ENCODE measurements around the gene WWC1. TPM values are rescaled to one million over a fixed set of nuclear protein-coding genes. Genes with fewer than 3 reads are reported as not detected.

Gene WWC1
- total RNA-seq, 1 experiment from 2014 or later = 108 TPM

GRCh38 chr5:168413596-168413995 lies 122.2 kb downstream of the WWC1 start:
- Histone ChIP-seq H3K4me3 (ENCODE audit: low read depth, low read length) (no peak overlapping the region), H3K4me1 (0 out of 2 replicates have a peak, but pooled peaks cover 4% of the 10 kb centered on the region), H3K36me3 (ENCODE audit: control insufficient read depth, insufficient read depth, low read length) (peaks cover 3% of the 10 kb centered on the region; the same call in 1 of the 2 replicates), H3K27me3 (replicated peaks; ENCODE audit: control insufficient read depth, insufficient read depth, low read length) (no peaks in the 10 kb centered on the region), H3K9me3 (no peaks in the 10 kb centered on the region)
- intact Hi-C loops (cut with micrococcal nuclease; ENCODE audit: unreplicated experiment) = no loop called here
- Mint-ChIP-seq H3K27me3 (ENCODE audit: insufficient read depth, unreplicated experiment) (no peaks in the 10 kb centered on the region), H3K4me3 (ENCODE audit: unreplicated experiment) (no peak overlapping the region), H3K27ac (ENCODE audit: unreplicated experiment) (no peak overlapping the region), H3K9me3 (ENCODE audit: unreplicated experiment) (no peaks in the 10 kb centered on the region), H3K4me1 (ENCODE audit: low read depth, unreplicated experiment) (no peaks in the 10 kb centered on the region), H3K36me3 (ENCODE audit: insufficient read depth, unreplicated experiment) (peaks cover 96% of the 10 kb centered on the region)
- no TSS peak for BruUV-seq (replicated peaks)
- ChIA-PET CTCF (no interaction called here), POLR2A (no interaction called here)
- TF ChIP-seq, protein P1, sequence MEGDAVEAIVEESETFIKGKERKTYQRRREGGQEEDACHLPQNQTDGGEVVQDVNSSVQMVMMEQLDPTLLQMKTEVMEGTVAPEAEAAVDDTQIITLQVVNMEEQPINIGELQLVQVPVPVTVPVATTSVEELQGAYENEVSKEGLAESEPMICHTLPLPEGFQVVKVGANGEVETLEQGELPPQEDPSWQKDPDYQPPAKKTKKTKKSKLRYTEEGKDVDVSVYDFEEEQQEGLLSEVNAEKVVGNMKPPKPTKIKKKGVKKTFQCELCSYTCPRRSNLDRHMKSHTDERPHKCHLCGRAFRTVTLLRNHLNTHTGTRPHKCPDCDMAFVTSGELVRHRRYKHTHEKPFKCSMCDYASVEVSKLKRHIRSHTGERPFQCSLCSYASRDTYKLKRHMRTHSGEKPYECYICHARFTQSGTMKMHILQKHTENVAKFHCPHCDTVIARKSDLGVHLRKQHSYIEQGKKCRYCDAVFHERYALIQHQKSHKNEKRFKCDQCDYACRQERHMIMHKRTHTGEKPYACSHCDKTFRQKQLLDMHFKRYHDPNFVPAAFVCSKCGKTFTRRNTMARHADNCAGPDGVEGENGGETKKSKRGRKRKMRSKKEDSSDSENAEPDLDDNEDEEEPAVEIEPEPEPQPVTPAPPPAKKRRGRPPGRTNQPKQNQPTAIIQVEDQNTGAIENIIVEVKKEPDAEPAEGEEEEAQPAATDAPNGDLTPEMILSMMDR (IDR thresholded peaks at IDR 0.05; ENCODE audit: insufficient read depth in 1 of 2, low read depth in 1 of 2, low read length in 1 of 2, severe bottlenecking in 1 of 2, unreplicated experiment in 1 of 2) = no peak
- DNase-seq = no peak

DNA sequence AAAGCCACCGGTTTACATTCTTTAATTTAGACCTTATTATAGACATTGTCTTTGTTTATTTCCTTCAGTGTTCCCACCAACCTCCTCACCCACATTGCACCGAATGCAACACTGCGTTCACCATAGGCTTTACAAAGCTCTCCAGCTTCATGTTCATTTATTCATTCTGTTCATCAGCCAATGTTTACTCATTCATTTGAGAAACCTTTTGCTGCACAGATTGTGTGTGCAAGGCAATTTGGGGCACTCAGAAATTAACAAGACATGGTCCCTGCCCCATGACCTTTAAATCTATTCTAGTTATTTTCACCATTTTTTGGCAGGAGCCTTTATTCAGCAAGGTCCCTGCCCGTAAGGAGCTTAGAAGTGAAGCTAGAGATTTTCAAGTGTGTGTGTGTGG lies 124.0 kb downstream of the WWC1 start:
- intact Hi-C loops (cut with micrococcal nuclease; ENCODE audit: unreplicated experiment) = no loop called here
- no peak overlapping the region for H3K27ac Mint-ChIP-seq (ENCODE audit: unreplicated experiment)
- ChIA-PET POLR2A (no interaction called here), CTCF (no interaction called here)
- TF ChIP-seq, protein P1 (IDR thresholded peaks at IDR 0.05; ENCODE audit: insufficient read depth in 1 of 2, low read depth in 1 of 2, low read length in 1 of 2, severe bottlenecking in 1 of 2, unreplicated experiment in 1 of 2) = no peak
- no TSS peak for BruUV-seq (replicated peaks)
- H3K4me1 ChIP-seq = no peaks in the 10 kb centered on the region
- no peaks in the 10 kb centered on the region for H3K9me3 ChIP-seq
- no peaks in the 10 kb centered on the region for H3K27me3 ChIP-seq (replicated peaks; ENCODE audit: control insufficient read depth, insufficient read depth, low read length)
- no peaks in the 10 kb centered on the region for H3K27me3 Mint-ChIP-seq (ENCODE audit: insufficient read depth, unreplicated experiment)
- peaks cover 6% of the 10 kb centered on the region for H3K4me1 Mint-ChIP-seq (ENCODE audit: low read depth, unreplicated experiment)
- no peaks in the 10 kb centered on the region for H3K9me3 Mint-ChIP-seq (ENCODE audit: unreplicated experiment)
- no peak for DNase-seq
- peaks cover 98% of the 10 kb centered on the region for H3K36me3 Mint-ChIP-seq (ENCODE audit: insufficient read depth, unreplicated experiment)
- H3K4me3 Mint-ChIP-seq (ENCODE audit: unreplicated experiment) = no peak overlapping the region
- peaks cover 2% of the 10 kb centered on the region; the same call in 1 of the 2 replicates for H3K36me3 ChIP-seq (ENCODE audit: control insufficient read depth, insufficient read depth, low read length)
- H3K4me3 ChIP-seq (ENCODE audit: low read depth, low read length) = no peak overlapping the region

DNA sequence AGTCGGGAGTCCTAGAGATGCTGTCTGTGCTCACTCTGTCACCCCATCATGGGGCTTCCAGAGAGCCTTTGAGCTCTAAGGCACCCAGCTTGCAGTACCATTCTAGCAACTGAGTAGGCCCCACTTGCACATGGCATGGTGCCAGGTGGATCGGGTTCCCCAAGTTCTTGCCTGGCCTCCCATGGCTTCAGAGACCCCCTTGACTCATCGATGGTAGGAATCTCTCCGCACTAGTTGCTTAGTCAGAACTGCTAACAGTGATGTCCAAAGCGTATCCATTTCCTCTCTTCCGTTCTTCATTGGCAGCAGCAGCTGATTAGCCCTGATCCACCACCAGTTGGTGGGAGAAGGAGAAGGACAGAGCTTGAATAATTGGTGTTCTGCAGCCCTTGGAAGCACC lies 124.5 kb downstream of the WWC1 start:
- no TSS peak for BruUV-seq (replicated peaks)
- TF ChIP-seq, protein P1 (IDR thresholded peaks at IDR 0.05; ENCODE audit: insufficient read depth in 1 of 2, low read depth in 1 of 2, low read length in 1 of 2, severe bottlenecking in 1 of 2, unreplicated experiment in 1 of 2) = no peak
- Mint-ChIP-seq H3K9me3 (ENCODE audit: unreplicated experiment) (no peaks in the 10 kb centered on the region), H3K4me3 (ENCODE audit: unreplicated experiment) (no peak overlapping the region), H3K27me3 (ENCODE audit: insufficient read depth, unreplicated experiment) (no peaks in the 10 kb centered on the region), H3K27ac (ENCODE audit: unreplicated experiment) (no peak overlapping the region), H3K4me1 (ENCODE audit: low read depth, unreplicated experiment) (peaks cover 12% of the 10 kb centered on the region), H3K36me3 (ENCODE audit: insufficient read depth, unreplicated experiment) (peaks cover 98% of the 10 kb centered on the region)
- no peak overlapping the region for H3K4me3 ChIP-seq (ENCODE audit: low read depth, low read length)
- no peak for DNase-seq
- intact Hi-C loops (cut with micrococcal nuclease; ENCODE audit: unreplicated experiment) = no loop called here
- no peaks in the 10 kb centered on the region for H3K27me3 ChIP-seq (replicated peaks; ENCODE audit: control insufficient read depth, insufficient read depth, low read length)
- POLR2A ChIA-PET = no interaction called here
- CTCF ChIA-PET = no interaction called here
- H3K4me1 ChIP-seq = no peaks in the 10 kb centered on the region
- H3K36me3 ChIP-seq (ENCODE audit: control insufficient read depth, insufficient read depth, low read length) = peaks cover 3% of the 10 kb centered on the region; the same call in 1 of the 2 replicates
- H3K9me3 ChIP-seq = no peaks in the 10 kb centered on the region

Measured in Caco-2 (cell line).